MCF 10A (cell line): ENCODE data around the gene SF3B1. TPM values are rescaled to one million over a fixed set of nuclear protein-coding genes. Genes with fewer than 3 reads are reported as not detected.

Source experiments
- BruUV-seq: library from RNA; stranded (reverse); fragments of 400-500 nt; replicated peaks from 2 replicates; lab custom pipeline; 2021; lab: Mats Ljungman, UMichigan
- CTCF ChIA-PET: fragments of 300-600 bp; sonication (Branson Sonifier 250); formaldehyde crosslinking; extraction: SDS; loops from one replicate; lab custom pipeline; 2021; ENCODE audit warnings: antibody characterized with exemption, inconsistent platforms; lab: Yijun Ruan, JAX
- POLR2A ChIA-PET: fragments of 300-600, 350-650 bp; sonication (Branson Sonifier 250); formaldehyde crosslinking; extraction: SDS; loops from one replicate; lab custom pipeline; 2020; ENCODE audit warnings: antibody characterized with exemption, inconsistent platforms; lab: Yijun Ruan, JAX
- DNase-seq: peaks from one replicate; pipeline ENCODE4 v3.0.0-alpha.2; 2018; ENCODE audit not compliant: unreplicated experiment
- H3K27ac Mint-ChIP-seq: one replicate; pipeline ENCODE4 v1.8.0; 2022; ENCODE audit warnings: mild to moderate bottlenecking, low read depth, mixed read lengths; ENCODE audit not compliant: unreplicated experiment
- H3K27me3 Mint-ChIP-seq: one replicate; pipeline ENCODE4 v1.8.0; 2022; ENCODE audit warnings: mixed read lengths; ENCODE audit not compliant: insufficient read depth, unreplicated experiment
- H3K36me3 Mint-ChIP-seq: one replicate; pipeline ENCODE4 v1.8.0; 2022; ENCODE audit warnings: mild to moderate bottlenecking, moderate library complexity, mixed read lengths; ENCODE audit not compliant: insufficient read depth, unreplicated experiment
- H3K4me1 Mint-ChIP-seq: one replicate; pipeline ENCODE4 v1.8.0; 2022; ENCODE audit warnings: mixed read lengths; ENCODE audit not compliant: insufficient read depth, unreplicated experiment
- H3K4me3 Mint-ChIP-seq: one replicate; pipeline ENCODE4 v1.8.0; 2022; ENCODE audit warnings: mild to moderate bottlenecking, moderate library complexity, mixed read lengths; ENCODE audit not compliant: unreplicated experiment
- H3K9me3 Mint-ChIP-seq: one replicate; pipeline ENCODE4 v1.8.0; 2022; ENCODE audit warnings: mixed read lengths; ENCODE audit not compliant: unreplicated experiment
- intact Hi-C: fragments of 100-400 bp; cut with micrococcal nuclease; formaldehyde crosslinking; loops from 2 replicates; pipeline ENCODE4 v1.14.1; 2022
- total RNA-seq: library from RNA; stranded (reverse); gene quantifications from 2 replicates; pipeline ENCODE4 v1.2.3, GENCODE V29; 2022
- TF ChIP-seq, protein P1 (sequence below): fragments of 200-600 bp; IDR thresholded peaks from one replicate; pipeline ENCODE4 v1.8.0; 2022; ENCODE audit warnings: antibody characterized with exemption, mild to moderate bottlenecking; ENCODE audit not compliant: unreplicated experiment

SF3B1 gene
- total RNA-seq, 1 experiment from 2014 or later = 179 TPM

DNA sequence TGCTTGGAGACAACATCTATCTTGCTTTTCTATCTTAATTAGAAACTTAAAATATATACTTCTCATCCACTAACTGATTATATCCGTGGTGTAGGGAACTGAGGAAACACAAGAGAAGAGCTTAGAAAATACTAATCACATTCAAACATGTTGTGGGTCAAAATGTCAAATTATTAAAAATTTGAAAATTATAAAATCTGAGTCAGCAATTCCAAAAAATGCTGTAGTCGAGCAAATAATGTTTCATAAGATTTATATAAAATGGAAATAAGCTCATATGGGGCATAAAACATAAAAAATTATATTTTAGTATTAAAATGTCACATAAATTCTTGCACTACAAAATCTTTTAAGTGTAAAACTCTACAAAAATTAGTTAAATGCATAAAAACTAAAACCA, 29.2 kb downstream of the SF3B1 start:
- Mint-ChIP-seq H3K9me3 (no peaks in the 10 kb centered on the region), H3K27me3 (no peaks in the 10 kb centered on the region), H3K4me1 (no peaks in the 10 kb centered on the region), H3K27ac (no peak overlapping the region), H3K36me3 (peaks cover 91% of the 10 kb centered on the region), H3K4me3 (no peak overlapping the region)
- ChIA-PET CTCF (interaction anchor here (0.7 kb wide), 1 partner anchor 21 kb away, joined by 4 read pairs; no protein-coding TSS in a partner anchor), POLR2A (no interaction called here)
- BruUV-seq = no TSS peak
- DNase-seq = no peak
- intact Hi-C loops = no loop called here
- TF ChIP-seq, protein P1, sequence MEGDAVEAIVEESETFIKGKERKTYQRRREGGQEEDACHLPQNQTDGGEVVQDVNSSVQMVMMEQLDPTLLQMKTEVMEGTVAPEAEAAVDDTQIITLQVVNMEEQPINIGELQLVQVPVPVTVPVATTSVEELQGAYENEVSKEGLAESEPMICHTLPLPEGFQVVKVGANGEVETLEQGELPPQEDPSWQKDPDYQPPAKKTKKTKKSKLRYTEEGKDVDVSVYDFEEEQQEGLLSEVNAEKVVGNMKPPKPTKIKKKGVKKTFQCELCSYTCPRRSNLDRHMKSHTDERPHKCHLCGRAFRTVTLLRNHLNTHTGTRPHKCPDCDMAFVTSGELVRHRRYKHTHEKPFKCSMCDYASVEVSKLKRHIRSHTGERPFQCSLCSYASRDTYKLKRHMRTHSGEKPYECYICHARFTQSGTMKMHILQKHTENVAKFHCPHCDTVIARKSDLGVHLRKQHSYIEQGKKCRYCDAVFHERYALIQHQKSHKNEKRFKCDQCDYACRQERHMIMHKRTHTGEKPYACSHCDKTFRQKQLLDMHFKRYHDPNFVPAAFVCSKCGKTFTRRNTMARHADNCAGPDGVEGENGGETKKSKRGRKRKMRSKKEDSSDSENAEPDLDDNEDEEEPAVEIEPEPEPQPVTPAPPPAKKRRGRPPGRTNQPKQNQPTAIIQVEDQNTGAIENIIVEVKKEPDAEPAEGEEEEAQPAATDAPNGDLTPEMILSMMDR = no peak

DNA sequence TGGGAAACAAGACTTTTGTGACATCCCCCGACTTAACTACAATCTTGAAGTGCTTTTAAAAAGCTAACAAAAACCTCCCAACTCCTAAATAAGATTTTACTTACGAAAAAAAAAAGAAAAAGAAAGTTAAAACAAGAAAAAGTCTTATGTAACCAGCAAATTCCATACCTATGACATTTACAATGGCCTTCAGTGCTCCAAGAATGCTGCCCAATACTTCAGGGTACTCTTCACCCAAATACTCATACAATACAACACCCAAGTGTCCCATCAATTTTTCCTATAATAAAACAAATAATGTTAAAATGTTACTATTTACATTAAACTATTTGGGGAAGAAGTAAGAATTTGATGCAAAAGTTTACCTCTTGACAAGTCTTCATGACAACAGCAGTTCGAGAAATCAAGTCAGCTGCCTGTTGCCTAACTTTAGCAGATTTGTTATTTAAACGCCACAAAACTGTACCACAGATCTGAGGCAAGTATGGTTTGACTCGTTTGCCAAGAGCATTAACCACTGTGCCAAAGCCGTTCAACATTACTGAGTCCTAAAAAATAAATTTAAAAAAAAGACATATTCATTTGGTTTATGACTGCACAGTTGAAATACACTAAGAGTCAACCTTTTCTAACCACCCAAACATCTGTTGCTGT, 34.8 kb downstream of the SF3B1 start:
- CTCF ChIA-PET = interaction anchor here (0.6 to 0.7 kb wide), 2 partner anchors 201 to 285 kb away, joined by 3 read pairs; no protein-coding TSS in a partner anchor

GRCh38 chr2:197398913-197399312, 35.9 kb downstream of the SF3B1 start:
- TF ChIP-seq, protein P1 = no peak
- Mint-ChIP-seq H3K27me3 (no peaks in the 10 kb centered on the region), H3K27ac (no peak overlapping the region), H3K36me3 (peaks cover 98% of the 10 kb centered on the region), H3K4me3 (no peak overlapping the region), H3K4me1 (no peaks in the 10 kb centered on the region), H3K9me3 (no peaks in the 10 kb centered on the region)
- DNase-seq = no peak
- intact Hi-C loops = loop anchor here (10.0 kb wide), 1 partner anchor 306 kb away; the partner anchor contains the start of gene MARS2
- ChIA-PET CTCF (no interaction called here), POLR2A (interaction anchor here (0.7 to 1.8 kb wide), 4 partner anchors 10 to 620 kb away, joined by 3 to 5 read pairs (median 3); partner anchors contain the start of gene SF3B1)
- no TSS peak for BruUV-seq

More for the DNA sequence above, 34.8 kb downstream of the SF3B1 start:
- POLR2A ChIA-PET = interaction anchor here (0.6 kb wide), 1 partner anchor 202 kb away, joined by 3 read pairs; no protein-coding TSS in a partner anchor
- BruUV-seq = no TSS peak
- no peaks in the 10 kb centered on the region for H3K27me3 Mint-ChIP-seq
- intact Hi-C loops = loop anchor here (10.0 kb wide), 1 partner anchor 305 kb away; the partner anchor contains the start of gene MARS2
- no peak for DNase-seq
- no peaks in the 10 kb centered on the region for H3K9me3 Mint-ChIP-seq
- TF ChIP-seq, protein P1 = no peak
- no peak overlapping the region for H3K27ac Mint-ChIP-seq
- H3K4me1 Mint-ChIP-seq = no peaks in the 10 kb centered on the region
- H3K36me3 Mint-ChIP-seq = peaks cover 99% of the 10 kb centered on the region
- H3K4me3 Mint-ChIP-seq = no peak overlapping the region

GRCh38 chr2:197391220-197391717, 43.6 kb downstream of the SF3B1 start:
- ChIA-PET CTCF (interaction anchor here (1.9 kb wide), 1 partner anchor 278 kb away, joined by 6 read pairs; no protein-coding TSS in a partner anchor), POLR2A (no interaction called here)
- intact Hi-C loops = loop anchor here (10.0 kb wide), 1 partner anchor 314 kb away; the partner anchor contains the start of gene MARS2
- TF ChIP-seq, protein P1 = no peak
- Mint-ChIP-seq H3K36me3 (peaks cover 68% of the 10 kb centered on the region), H3K9me3 (no peaks in the 10 kb centered on the region), H3K27ac (no peak overlapping the region), H3K27me3 (no peaks in the 10 kb centered on the region), H3K4me1 (no peaks in the 10 kb centered on the region), H3K4me3 (no peak overlapping the region)
- DNase-seq = no peak
- BruUV-seq = no TSS peak
